Thyroid gland (tissue), 4 donors: ENCODE results near the gene PARD3B.

Source experiments
- CTCF ChIP-seq, 6 experiments: fragments of 200-600 bp in 3 of 6; fragments of 450-650 bp in 3 of 6; sonication (generic) in 3 of 6; IDR thresholded peaks; one replicate each; pipeline ENCODE4 v1.5.1; 2016 to 2019; ENCODE audit warnings: antibody characterized with exemption in 6 of 6, mild to moderate bottlenecking in 2 of 6, inconsistent platforms in 1 of 6, moderate library complexity in 1 of 6
- POLR2A ChIP-seq, 2 donors: fragments of 450-650 bp; IDR thresholded peaks; one replicate each; pipeline ENCODE4 v1.6.1; 2017; ENCODE audit warnings: antibody characterized with exemption in 2 of 2, mild to moderate bottlenecking in 2 of 2, moderate library complexity in 1 of 2

- TF ChIP-seq POLR2A (IDR thresholded peaks at IDR 0.05) (no peak), CTCF (IDR thresholded peaks at IDR 0.05) (no peak)
These were observed 472.1 kb downstream of the PARD3B start for GRCh38 chr2:205017381-205017780.
